Nephron progenitor cell (in vitro differentiated cells): ENCODE results near the gene RAB1B.

ENCODE experiments used
- DNase-seq: peaks from one replicate; pipeline ENCODE4 v3.0.0; 2021
- H3K27ac Mint-ChIP-seq: 2 replicates; pipeline ENCODE4 v1.8.0; 2021; ENCODE audit warnings: mild to moderate bottlenecking, moderate library complexity, mixed read lengths
- H3K27me3 Mint-ChIP-seq: 2 replicates; pipeline ENCODE4 v1.8.0; 2021; ENCODE audit warnings: mild to moderate bottlenecking, low read depth, mixed read lengths; ENCODE audit not compliant: poor library complexity
- H3K36me3 Mint-ChIP-seq: 2 replicates; pipeline ENCODE4 v1.8.0; 2021; ENCODE audit warnings: low read depth, mixed read lengths
- H3K4me1 Mint-ChIP-seq: 2 replicates; pipeline ENCODE4 v1.8.0; 2021; ENCODE audit warnings: mixed read lengths
- H3K4me3 Mint-ChIP-seq: 2 replicates; pipeline ENCODE4 v1.8.0; 2021; ENCODE audit warnings: mild to moderate bottlenecking, moderate library complexity, mixed read lengths
- H3K9me3 Mint-ChIP-seq: 2 replicates; pipeline ENCODE4 v1.8.0; 2021; ENCODE audit warnings: mild to moderate bottlenecking, moderate library complexity, mixed read lengths
- CTCF ChIP-seq: fragments of 200-600 bp; sonication (generic); IDR thresholded peaks from 2 replicates; pipeline ENCODE4 v1.5.0; 2021; ENCODE audit warnings: antibody characterized with exemption

The RAB1B gene

GRCh38 chr11:66323684-66324083 lies 55.2 kb downstream of the RAB1B start:
- H3K4me1 Mint-ChIP-seq = peaks cover 83% of the 10 kb centered on the region
- H3K9me3 Mint-ChIP-seq = peaks cover 14% of the 10 kb centered on the region
- no peaks in the 10 kb centered on the region for H3K36me3 Mint-ChIP-seq
- DNase-seq = no peak
- H3K27ac Mint-ChIP-seq = no peak overlapping the region
- H3K4me3 Mint-ChIP-seq = peak overlapping the region; percentile 9
- peaks cover 5% of the 10 kb centered on the region for H3K27me3 Mint-ChIP-seq
- no peak for TF ChIP-seq CTCF

- no peak for DNase-seq
- peaks cover 8% of the 10 kb centered on the region for H3K9me3 Mint-ChIP-seq
- H3K27me3 Mint-ChIP-seq = peaks cover 5% of the 10 kb centered on the region
- no peak overlapping the region for H3K4me3 Mint-ChIP-seq
- no peak for TF ChIP-seq CTCF
- peak overlapping the region; percentile 71 for H3K27ac Mint-ChIP-seq
- H3K36me3 Mint-ChIP-seq = no peaks in the 10 kb centered on the region
- H3K4me1 Mint-ChIP-seq = peaks cover 75% of the 10 kb centered on the region
Measured at GRCh38 chr11:66324664-66325063, 56.2 kb downstream of the RAB1B start.

- Mint-ChIP-seq H3K4me3 (peak overlapping the region; percentile 15), H3K36me3 (no peaks in the 10 kb centered on the region), H3K4me1 (peaks cover 76% of the 10 kb centered on the region), H3K27ac (no peak overlapping the region), H3K27me3 (peaks cover 5% of the 10 kb centered on the region), H3K9me3 (peaks cover 1% of the 10 kb centered on the region)
- DNase-seq = no peak
- TF ChIP-seq CTCF = no peak
Measured at GRCh38 chr11:66325263-66325671, 56.8 kb downstream of the RAB1B start.

GRCh38 chr11:66326261-66327111 lies 58.0 kb downstream of the RAB1B start:
- peaks cover 80% of the 10 kb centered on the region for H3K4me1 Mint-ChIP-seq

More at GRCh38 chr11:66326261-66327111, 58.0 kb downstream of the RAB1B start:
- H3K9me3 Mint-ChIP-seq = no peaks in the 10 kb centered on the region
- H3K27ac Mint-ChIP-seq = peak overlapping the region; percentile 17
- no peak for TF ChIP-seq CTCF
- H3K36me3 Mint-ChIP-seq = no peaks in the 10 kb centered on the region
- peak; percentile 63 for DNase-seq
- peak overlapping the region; percentile 5 for H3K4me3 Mint-ChIP-seq
- H3K27me3 Mint-ChIP-seq = peaks cover 5% of the 10 kb centered on the region
